ENCODE data around the gene SSRP1. TPM values are rescaled to one million over a fixed set of nuclear protein-coding genes. Genes with fewer than 3 reads are reported as not detected.

Gene SSRP1, protein sequence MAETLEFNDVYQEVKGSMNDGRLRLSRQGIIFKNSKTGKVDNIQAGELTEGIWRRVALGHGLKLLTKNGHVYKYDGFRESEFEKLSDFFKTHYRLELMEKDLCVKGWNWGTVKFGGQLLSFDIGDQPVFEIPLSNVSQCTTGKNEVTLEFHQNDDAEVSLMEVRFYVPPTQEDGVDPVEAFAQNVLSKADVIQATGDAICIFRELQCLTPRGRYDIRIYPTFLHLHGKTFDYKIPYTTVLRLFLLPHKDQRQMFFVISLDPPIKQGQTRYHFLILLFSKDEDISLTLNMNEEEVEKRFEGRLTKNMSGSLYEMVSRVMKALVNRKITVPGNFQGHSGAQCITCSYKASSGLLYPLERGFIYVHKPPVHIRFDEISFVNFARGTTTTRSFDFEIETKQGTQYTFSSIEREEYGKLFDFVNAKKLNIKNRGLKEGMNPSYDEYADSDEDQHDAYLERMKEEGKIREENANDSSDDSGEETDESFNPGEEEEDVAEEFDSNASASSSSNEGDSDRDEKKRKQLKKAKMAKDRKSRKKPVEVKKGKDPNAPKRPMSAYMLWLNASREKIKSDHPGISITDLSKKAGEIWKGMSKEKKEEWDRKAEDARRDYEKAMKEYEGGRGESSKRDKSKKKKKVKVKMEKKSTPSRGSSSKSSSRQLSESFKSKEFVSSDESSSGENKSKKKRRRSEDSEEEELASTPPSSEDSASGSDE
- total RNA-seq, result 89.5 and 116 TPM in 2 replicates

DNA sequence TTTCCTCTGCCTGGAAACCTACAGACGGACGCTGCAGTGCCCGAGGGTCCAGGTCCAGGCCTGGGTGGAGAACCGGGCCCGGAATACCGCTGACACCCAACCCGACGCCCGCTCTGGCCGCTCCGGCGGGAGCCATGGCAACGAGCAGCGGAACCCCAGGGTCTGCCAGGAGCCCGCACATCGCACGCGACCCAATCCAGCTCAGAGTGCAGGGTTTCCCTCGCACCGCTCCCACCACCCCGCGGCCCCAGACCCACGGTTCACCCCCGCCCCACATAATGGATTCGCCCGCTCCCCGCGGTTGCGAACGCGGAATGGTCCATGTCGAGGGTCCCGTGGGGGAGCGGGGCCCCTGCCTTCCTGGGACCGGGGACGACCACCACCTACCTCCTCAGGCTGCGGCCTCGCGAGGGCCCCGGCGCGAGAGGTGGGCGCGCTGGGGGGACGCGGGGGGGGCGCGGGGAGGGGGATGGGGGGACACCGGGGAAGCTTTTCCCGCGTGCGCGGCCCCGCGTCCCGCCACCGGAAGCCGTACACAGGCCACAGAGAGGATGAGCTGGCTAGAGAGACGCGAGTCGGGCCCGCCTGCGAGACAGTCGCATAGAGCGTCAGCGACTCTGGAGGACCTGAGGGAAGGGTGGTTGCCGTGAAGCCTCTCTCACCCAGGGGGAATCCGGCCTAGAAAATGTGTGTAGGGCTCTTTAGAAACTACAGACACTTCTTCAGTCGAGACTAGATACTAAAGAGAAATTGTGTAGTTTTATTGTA lies at the start of gene SSRP1:
TSS of gene SSRP1 (minus strand) at position 550 of the 768 bp plus-strand sequence. CDS start 771 bp downstream, outside the sequence.

DNA sequence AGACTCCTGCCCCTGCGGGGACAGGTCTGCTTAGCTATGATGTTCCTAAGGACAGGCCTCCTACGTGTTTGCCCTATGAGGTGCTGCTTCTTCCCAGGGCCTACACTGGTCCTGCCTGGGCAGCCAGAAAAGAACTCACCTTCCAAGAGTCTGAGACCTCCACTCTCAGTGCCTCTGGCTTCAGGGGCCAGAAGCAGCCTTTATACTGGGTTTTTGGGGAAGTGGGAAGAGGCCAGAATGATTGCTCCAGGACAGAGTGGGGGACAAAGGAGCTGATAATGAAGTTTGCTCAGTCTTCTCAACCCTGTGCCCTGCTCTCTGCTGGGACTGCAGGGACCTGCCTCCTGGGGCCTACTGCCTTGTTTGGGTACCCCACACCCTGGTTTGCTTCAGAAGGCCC lies 45.3 kb upstream of the SSRP1 start, which contains the start of gene PRG3:
TSS of gene PRG3 (minus strand) at position 176 of the 400 bp plus-strand sequence. CDS start 442 bp downstream, outside the sequence.

DNA sequence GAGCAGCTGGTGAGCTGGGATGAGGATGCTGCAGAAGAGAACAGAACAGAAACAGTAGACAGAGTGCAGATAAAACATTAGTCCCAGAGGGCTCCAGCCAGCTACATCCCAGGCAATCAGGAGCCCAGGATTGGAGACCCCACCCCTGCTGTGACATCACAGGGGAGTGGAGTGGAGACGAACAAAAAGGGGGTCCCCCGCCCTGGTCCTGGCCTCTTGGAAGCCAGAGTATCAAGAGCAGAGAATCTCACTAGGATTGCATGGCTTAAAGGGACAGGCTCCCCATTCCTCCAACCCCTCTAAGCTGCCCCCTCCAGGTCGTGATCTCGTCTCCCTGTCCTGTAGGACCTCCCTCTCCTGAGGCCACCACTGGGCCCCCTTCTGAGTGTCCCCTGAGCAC lies 2.5 kb upstream of the SSRP1 start, which contains the start of gene P2RX3:
TSS of gene P2RX3 (plus strand) at position 211 of the 400 bp plus-strand sequence. CDS start 199 bp downstream, outside the sequence.

DNA sequence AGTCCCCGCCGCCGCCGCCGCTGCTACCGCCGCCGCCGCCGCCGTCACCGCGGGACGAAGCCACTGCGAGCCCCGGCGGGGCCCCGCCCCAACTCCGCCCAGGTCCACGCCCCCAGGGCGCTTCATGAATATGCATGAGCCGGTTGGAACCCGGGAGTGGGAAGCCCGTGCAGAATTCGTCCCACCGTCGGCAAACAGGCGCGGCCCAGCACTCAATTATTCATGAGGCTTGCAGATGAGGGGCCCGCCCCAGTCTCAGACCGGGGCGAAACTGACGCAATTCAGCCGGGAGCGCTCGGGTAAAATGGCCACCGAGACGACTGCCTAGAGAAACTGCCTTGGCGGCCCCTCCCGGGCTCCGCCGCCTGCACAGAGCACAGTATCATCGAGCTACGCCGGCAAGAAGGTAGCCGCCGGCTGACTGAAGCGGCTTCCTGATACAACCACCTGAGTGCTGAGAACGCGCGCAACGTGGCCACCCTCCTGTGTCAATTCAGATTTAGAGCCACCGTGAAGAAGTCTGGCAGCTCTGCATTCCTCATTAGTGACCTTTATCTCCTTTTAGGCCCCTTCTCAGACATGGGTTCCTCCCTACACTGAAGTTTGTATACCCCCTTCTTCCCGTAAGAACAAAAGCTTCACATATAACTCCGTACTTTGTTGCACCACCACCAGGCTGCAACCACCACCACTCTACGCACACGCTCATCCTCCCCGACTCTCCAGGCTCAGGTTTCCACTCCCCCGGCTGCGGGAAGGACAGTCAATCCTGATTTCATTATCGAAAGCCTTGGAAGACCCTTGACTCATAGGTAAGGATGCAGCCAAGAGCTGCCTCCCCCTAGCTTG lies 10.6 kb downstream of the SSRP1 start, which contains the start of gene TNKS1BP1:
TSS of gene TNKS1BP1 (minus strand) at position 67 of the 849 bp plus-strand sequence. CDS start 3,067 bp downstream, outside the sequence.

Other genes with a start within 250 kb of the SSRP1 start
- gene LRRC55, start 153.9 kb downstream of the SSRP1 start, total RNA-seq, result not detected in 2 replicates
- gene APLNR, start 98.6 kb downstream of the SSRP1 start, total RNA-seq, result not detected in 2 replicates
- gene TNKS1BP1, start 10.9 kb downstream of the SSRP1 start, total RNA-seq, result 76.8 and 95.2 TPM in 2 replicates
- gene P2RX3, start 2.5 kb upstream of the SSRP1 start, total RNA-seq, result not detected in 2 replicates
- not detected in 2 replicates for gene PRG3, start 45.3 kb upstream of the SSRP1 start, total RNA-seq
- 0.14 TPM in 1 of 2 replicates, not detected in the other for gene PRG2, start 54.8 kb upstream of the SSRP1 start, total RNA-seq
- gene SLC43A3, start 91.2 kb upstream of the SSRP1 start, total RNA-seq, result 40.2 and 70.2 TPM in 2 replicates
- under 0.01 TPM in 1 of 2 replicates, not detected in the other for gene RTN4RL2, start 124.6 kb upstream of the SSRP1 start, total RNA-seq
- 13.2 and 34.4 TPM in 2 replicates for gene SLC43A1, start 179.8 kb upstream of the SSRP1 start, total RNA-seq
- gene TIMM10, start 194.9 kb upstream of the SSRP1 start, total RNA-seq, result 22.1 and 27.9 TPM in 2 replicates
- not detected in 2 replicates for gene SMTNL1, start 201.7 kb upstream of the SSRP1 start, total RNA-seq
- 39.4 and 57.1 TPM in 2 replicates for gene UBE2L6, start 231.8 kb upstream of the SSRP1 start, total RNA-seq